HFFc6 (cell line): ENCODE data around the gene CDKN1C. TPM values are rescaled to one million over a fixed set of nuclear protein-coding genes. Genes with fewer than 3 reads are reported as not detected.

ENCODE experiments used
- DNase-seq: peaks from one replicate; pipeline ENCODE4 v3.0.0-alpha.2; 2018
- H3K27ac Mint-ChIP-seq: 2 replicates; pipeline ENCODE4 v1.8.0; 2020; ENCODE audit warnings: mild to moderate bottlenecking, mixed read lengths
- H3K27me3 Mint-ChIP-seq: 2 replicates; pipeline ENCODE4 v1.8.0; 2021; ENCODE audit warnings: mild to moderate bottlenecking, moderate library complexity, mixed read lengths; ENCODE audit not compliant: insufficient read depth
- H3K36me3 Mint-ChIP-seq: 2 replicates; pipeline ENCODE4 v1.8.0; 2021; ENCODE audit warnings: low read depth, mixed read lengths
- H3K4me1 Mint-ChIP-seq: 2 replicates; pipeline ENCODE4 v1.8.0; 2020; ENCODE audit warnings: low read depth, mixed read lengths
- H3K4me3 Mint-ChIP-seq: 2 replicates; pipeline ENCODE4 v1.8.0; 2020; ENCODE audit warnings: mild to moderate bottlenecking, moderate library complexity, mixed read lengths
- H3K9me3 Mint-ChIP-seq: 2 replicates; pipeline ENCODE4 v1.8.0; 2020; ENCODE audit warnings: mild to moderate bottlenecking, mixed read lengths
- total RNA-seq, 6 experiments: library from RNA; stranded (reverse); fragmentation: NEBNext Ultra II Directional; extraction: Animal tissue kit (Norgen Biotek cat#: 25700); gene quantifications; 2 replicates in 1 of 6; 3 replicates in 5 of 6; pipeline ENCODE4 v1.2.3, GENCODE V29; 2021
- TF ChIP-seq, protein P1 (sequence below): fragments of 200-600 bp; sonication (generic); IDR thresholded peaks from 2 replicates; pipeline ENCODE4 v1.5.0; 2021; ENCODE audit warnings: antibody characterized with exemption, mild to moderate bottlenecking

Gene CDKN1C
- total RNA-seq, 6 experiments from 2014 or later = 0.17 to 0.24 TPM; not detected in 4

DNA sequence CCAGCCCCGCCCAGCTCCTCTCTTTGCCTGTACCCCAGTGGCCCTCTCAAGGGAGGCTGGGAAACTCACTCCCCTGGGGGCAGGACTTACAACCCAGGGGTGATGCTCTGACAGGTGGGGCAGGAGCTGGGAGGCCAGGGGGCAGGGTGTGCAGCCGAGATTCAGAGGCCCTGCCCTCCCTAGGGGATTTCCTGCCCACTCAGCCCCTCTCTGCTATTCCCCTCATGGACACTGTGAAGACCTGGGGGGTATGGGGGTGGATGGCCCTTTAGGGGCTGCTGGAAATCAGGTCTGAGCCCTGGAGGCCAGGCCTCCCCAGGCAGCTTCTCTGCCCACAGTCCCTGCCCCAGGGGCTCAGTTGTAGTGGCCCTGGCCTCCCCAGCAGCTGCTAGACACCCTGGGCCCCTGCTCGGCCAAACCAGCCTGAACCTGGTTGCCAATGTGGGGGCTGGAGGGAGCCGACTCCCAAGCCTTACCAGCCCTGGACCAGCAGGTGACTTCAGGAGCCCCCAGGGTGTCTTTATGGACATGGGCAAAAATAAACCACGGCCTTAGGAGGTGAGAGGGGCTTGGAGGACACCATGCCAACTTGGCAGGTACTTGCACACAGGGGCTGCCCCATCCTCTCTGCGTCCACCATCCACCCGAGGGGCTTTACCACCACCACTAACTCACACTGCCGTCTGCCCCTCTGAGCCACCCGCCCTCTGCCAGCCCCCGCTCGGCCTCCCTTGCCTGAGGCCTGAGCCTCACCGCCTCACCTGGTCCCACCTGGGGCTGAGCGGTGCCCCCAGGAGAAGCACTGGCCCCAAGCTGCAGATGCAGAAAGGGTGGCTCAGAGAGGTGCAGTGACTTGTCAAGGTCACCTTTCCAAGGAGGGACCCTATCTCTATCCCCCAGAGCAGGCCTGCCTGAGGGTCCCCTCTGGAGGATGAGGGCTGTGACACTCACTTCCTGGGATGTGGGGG, 46.5 kb upstream of the CDKN1C start:
- DNase-seq = no peak
- peaks cover 7% of the 10 kb centered on the region for H3K27me3 Mint-ChIP-seq
- peaks cover 12% of the 10 kb centered on the region; the same call in 1 of the 2 replicates for H3K36me3 Mint-ChIP-seq
- H3K27ac Mint-ChIP-seq = peak overlapping the region; percentile 82
- no peak overlapping the region for H3K4me3 Mint-ChIP-seq
- peaks cover 35% of the 10 kb centered on the region for H3K4me1 Mint-ChIP-seq
- TF ChIP-seq, protein P1, sequence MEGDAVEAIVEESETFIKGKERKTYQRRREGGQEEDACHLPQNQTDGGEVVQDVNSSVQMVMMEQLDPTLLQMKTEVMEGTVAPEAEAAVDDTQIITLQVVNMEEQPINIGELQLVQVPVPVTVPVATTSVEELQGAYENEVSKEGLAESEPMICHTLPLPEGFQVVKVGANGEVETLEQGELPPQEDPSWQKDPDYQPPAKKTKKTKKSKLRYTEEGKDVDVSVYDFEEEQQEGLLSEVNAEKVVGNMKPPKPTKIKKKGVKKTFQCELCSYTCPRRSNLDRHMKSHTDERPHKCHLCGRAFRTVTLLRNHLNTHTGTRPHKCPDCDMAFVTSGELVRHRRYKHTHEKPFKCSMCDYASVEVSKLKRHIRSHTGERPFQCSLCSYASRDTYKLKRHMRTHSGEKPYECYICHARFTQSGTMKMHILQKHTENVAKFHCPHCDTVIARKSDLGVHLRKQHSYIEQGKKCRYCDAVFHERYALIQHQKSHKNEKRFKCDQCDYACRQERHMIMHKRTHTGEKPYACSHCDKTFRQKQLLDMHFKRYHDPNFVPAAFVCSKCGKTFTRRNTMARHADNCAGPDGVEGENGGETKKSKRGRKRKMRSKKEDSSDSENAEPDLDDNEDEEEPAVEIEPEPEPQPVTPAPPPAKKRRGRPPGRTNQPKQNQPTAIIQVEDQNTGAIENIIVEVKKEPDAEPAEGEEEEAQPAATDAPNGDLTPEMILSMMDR = no peak
- H3K9me3 Mint-ChIP-seq = peaks cover 2% of the 10 kb centered on the region

- Mint-ChIP-seq H3K4me1 (peaks cover 35% of the 10 kb centered on the region), H3K27ac (0 out of 2 replicates have a peak overlapping the region, but pooled peaks have one; percentile 18), H3K36me3 (peaks cover 13% of the 10 kb centered on the region; the same call in 1 of the 2 replicates), H3K27me3 (peaks cover 7% of the 10 kb centered on the region), H3K9me3 (no peaks in the 10 kb centered on the region), H3K4me3 (no peak overlapping the region)
- TF ChIP-seq, protein P1 = no peak
- DNase-seq = no peak
Measured at GRCh38 chr11:2931420-2931746, 45.8 kb upstream of the CDKN1C start.

GRCh38 chr11:2930704-2931419, 45.3 kb upstream of the CDKN1C start:
- H3K9me3 Mint-ChIP-seq = no peaks in the 10 kb centered on the region
- H3K4me3 Mint-ChIP-seq = peak overlapping the region; percentile 88
- peaks cover 35% of the 10 kb centered on the region for H3K4me1 Mint-ChIP-seq
- peaks cover 14% of the 10 kb centered on the region; the same call in 1 of the 2 replicates for H3K36me3 Mint-ChIP-seq
- H3K27me3 Mint-ChIP-seq = peaks cover 7% of the 10 kb centered on the region
- TF ChIP-seq, protein P1 = peak; percentile 85
- peak overlapping the region; percentile 96 for H3K27ac Mint-ChIP-seq
- peak; percentile 42 for DNase-seq

- H3K27ac Mint-ChIP-seq = peak overlapping the region; percentile 96
- peak overlapping the region; percentile 88 for H3K4me3 Mint-ChIP-seq
- peaks cover 35% of the 10 kb centered on the region for H3K4me1 Mint-ChIP-seq
- TF ChIP-seq, protein P1 = no peak
- H3K36me3 Mint-ChIP-seq = peaks cover 14% of the 10 kb centered on the region; the same call in 1 of the 2 replicates
- DNase-seq = peak; percentile 25
- no peaks in the 10 kb centered on the region for H3K9me3 Mint-ChIP-seq
- peaks cover 5% of the 10 kb centered on the region for H3K27me3 Mint-ChIP-seq
Measured at GRCh38 chr11:2929950-2930703, 44.6 kb upstream of the CDKN1C start.

DNA sequence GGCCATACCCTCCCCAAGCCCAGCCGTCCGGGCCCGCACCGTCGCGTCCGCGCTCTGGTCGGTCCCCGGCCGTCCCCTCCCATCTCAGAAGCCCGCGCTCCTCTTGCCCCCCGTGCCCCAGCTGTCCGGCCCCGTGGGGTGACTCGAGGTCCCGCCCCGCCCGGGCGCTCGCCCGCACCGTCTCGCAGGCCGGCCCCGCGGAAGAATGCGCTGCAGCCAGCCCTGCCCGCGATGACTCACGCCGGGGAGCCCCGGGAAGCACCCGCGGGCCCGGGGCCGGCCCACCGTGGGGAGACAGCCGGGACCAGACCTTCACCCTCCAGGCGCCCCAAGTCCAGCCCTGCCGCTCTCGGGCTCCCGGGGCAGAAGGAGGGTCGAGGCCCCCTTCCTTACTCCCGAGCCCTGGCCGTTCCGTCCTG, 44.0 kb upstream of the CDKN1C start:
- peak overlapping the region; percentile 96 for H3K27ac Mint-ChIP-seq
- H3K4me3 Mint-ChIP-seq = peak overlapping the region; percentile 88
- H3K27me3 Mint-ChIP-seq = peaks cover 5% of the 10 kb centered on the region
- TF ChIP-seq, protein P1 = no peak
- H3K36me3 Mint-ChIP-seq = peaks cover 14% of the 10 kb centered on the region; the same call in 1 of the 2 replicates
- H3K4me1 Mint-ChIP-seq = peaks cover 35% of the 10 kb centered on the region
- DNase-seq = peak; percentile 68
- no peaks in the 10 kb centered on the region for H3K9me3 Mint-ChIP-seq
